ENCODE data around the gene OSBPL8.

The OSBPL8 gene

DNA sequence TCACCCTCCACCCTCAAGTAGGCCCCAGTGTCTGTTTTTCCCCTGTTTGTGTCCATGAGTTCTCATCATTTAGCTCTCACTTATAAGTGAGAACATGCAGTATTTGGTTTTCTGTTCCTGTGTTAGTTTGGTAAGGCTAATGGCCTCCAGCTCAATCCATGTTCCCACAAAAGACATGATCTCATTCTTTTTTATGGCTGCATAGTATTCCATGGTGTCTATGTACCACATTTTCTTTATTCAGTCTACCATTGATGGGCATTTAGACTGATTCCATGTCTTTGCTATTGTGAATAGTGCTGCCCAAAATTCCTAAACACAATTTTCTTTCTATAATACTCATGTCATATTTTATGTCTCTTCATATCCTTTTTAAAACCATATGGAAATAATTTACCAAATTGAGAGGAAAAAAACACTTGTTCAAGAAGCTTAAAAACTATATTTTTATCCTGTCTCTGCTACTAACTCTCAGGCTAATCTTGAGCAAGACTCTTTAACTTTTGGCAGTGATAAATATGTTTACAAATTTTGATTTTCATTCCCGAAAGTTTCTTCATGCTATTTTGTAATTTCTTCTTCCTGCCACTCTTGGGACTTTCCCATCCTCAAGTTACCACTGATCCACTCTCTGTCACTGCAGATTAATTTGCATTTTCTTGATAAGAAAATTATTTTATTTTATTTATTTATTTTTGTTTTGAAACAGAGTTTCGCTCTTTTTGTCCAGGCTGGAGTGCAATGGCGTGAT, 28.0 kb upstream of the OSBPL8 start:
- H3K4me3 ChIP-seq (ENCODE audit: low read length), result no peak overlapping the region
- TF ChIP-seq, protein P1, sequence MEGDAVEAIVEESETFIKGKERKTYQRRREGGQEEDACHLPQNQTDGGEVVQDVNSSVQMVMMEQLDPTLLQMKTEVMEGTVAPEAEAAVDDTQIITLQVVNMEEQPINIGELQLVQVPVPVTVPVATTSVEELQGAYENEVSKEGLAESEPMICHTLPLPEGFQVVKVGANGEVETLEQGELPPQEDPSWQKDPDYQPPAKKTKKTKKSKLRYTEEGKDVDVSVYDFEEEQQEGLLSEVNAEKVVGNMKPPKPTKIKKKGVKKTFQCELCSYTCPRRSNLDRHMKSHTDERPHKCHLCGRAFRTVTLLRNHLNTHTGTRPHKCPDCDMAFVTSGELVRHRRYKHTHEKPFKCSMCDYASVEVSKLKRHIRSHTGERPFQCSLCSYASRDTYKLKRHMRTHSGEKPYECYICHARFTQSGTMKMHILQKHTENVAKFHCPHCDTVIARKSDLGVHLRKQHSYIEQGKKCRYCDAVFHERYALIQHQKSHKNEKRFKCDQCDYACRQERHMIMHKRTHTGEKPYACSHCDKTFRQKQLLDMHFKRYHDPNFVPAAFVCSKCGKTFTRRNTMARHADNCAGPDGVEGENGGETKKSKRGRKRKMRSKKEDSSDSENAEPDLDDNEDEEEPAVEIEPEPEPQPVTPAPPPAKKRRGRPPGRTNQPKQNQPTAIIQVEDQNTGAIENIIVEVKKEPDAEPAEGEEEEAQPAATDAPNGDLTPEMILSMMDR (conservative IDR thresholded peaks at IDR 0.05; ENCODE audit: low read depth, low read length), result no peak
- no peak for DNase-seq (ENCODE audit: low read depth)

DNA sequence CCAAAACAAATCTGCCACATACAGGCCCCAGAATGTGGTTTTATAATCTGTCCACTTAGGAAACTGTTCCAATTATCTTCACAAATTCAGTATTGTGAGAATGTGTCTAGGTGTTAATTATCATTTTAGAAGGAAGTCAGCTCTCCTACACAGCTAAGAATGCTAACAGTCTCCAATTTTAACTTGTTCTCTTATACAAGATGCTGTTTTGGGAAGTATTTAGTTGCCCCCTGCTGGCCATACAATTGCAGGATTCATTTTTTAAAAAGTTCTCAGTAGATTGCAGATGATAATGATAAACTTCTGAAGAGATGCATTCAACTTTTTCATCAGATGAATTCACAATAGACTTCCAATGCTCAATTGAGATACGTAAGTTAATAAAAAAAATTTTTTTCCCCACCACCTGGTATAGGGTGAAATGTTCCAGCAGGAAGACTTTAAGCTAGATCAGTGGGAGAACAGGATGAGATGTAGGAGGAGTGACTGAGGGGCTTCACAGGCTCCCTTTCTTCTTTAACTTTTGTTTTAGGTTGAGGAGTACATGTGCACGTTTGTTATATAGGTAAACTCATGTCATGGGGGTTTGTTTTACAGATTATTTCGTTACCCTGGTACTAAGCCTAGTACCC, 27.3 kb upstream of the OSBPL8 start:
- H3K4me3 ChIP-seq (ENCODE audit: low read length), result no peak overlapping the region
- DNase-seq (ENCODE audit: low read depth), result no peak
- TF ChIP-seq, protein P1 (conservative IDR thresholded peaks at IDR 0.05; ENCODE audit: low read depth, low read length), result peak; percentile 65

DNA sequence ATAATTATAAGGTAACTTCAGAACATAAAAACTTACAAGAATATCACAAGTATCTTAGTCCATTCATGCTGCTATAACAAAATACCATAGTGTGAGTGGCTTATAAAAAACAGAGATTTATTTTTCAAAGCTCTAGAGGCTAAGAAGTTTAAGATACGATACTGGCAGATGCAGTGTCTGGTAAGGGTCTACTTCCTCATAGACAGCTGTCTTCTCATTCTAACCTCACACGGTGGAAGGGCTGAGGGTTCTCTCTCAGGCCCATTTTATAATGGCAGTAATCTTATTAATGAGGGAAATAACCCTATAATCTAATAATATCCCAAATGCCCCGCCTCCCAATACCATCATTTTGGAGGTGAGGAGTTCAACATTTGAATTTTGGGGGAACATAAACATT, 23.7 kb upstream of the OSBPL8 start:
- no peak for DNase-seq (ENCODE audit: low read depth)
- H3K4me3 ChIP-seq (ENCODE audit: low read length), result no peak overlapping the region
- TF ChIP-seq, protein P1 (conservative IDR thresholded peaks at IDR 0.05; ENCODE audit: low read depth, low read length), result no peak

DNA sequence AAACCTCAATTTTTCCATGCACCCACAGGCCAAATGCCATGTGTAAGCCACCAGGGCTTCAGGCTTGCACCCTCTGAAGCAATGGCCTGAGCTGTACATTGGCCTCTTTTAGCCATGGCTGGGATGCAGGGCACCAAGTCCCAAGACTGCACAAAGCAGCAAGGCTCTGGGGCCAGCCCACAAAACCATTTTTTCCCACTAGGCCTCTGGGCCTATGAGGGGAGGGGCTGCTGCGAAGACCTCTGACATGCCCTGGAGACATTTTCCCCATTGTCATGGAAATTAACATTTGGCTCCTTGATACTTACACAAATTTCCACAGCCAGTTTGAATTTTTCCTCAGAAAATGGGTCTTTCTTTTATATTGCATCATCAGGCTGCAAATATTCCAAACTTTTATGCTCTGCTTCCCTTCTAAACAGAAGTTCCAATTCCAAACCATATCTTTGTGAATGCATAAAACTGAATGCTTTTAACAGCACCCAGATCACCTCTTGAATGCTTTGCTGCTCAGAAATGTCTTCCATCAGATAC, 14.3 kb upstream of the OSBPL8 start:
- DNase-seq (ENCODE audit: low read depth), result no peak
- H3K4me3 ChIP-seq (ENCODE audit: low read length), result no peak overlapping the region
- TF ChIP-seq, protein P1 (conservative IDR thresholded peaks at IDR 0.05; ENCODE audit: low read depth, low read length), result no peak

DNA sequence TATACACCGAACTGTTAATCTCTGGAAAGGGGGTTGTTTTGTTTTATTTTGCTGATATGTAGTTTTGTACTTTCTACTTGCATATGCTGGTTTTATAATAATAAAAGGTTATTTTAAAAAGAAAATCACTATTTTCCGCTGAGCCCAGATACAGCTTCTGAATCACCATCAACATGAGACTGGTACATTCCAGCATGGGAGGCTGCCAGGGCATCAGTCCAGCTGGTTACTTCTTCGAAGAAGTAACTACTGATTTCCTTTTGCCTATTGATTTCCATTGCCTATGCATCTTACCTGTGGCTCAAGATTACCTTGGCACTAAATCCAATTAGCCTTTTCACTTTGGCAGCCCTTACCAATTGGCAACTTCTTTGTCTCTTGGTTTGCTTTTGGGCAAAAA, 11.7 kb upstream of the OSBPL8 start:
- no peak for DNase-seq (ENCODE audit: low read depth)
- H3K4me3 ChIP-seq (ENCODE audit: low read length), result no peak overlapping the region
- TF ChIP-seq, protein P1 (conservative IDR thresholded peaks at IDR 0.05; ENCODE audit: low read depth, low read length), result no peak

DNA sequence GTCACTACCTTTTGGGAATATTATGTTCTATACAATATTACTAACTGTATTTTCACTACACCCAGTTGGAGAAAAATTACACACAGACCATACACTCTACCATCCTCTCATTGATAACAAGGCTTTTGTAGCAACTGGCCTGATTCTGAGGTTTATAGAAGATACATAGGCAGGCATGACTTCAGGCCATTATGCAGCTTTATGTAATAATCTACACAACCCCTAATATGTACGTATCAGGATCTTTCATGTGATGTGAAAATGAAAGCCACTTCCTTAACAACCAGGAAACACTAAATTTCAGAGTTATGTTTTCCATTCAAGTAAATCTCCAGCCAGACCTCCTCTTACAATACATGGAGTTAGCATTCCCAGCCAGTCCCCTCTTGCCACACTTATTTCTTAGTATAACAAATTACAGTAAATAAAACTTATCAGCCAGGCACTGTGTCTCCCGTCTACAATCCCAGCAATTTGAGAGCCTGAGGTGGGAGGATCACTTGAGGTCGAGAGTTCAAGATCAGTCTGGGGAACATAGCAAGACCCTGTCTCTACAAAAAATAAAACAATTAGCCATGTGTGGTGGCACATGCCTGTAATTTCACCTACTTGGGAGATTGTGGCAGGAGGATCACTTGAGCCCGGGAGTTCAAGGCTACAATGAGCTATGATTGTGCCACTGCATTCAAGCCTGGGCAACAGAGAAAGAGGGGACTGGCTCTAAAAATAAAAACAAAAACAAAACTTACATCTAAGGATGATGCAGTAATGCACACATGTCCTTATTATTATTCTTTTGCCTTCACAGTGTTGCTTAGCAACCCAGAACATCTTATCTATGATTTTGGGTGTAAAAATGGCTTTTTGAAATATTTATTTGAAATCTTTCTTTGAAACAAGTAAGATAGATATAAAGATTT, 10.4 kb upstream of the OSBPL8 start:
- DNase-seq (ENCODE audit: low read depth), result no peak
- H3K4me3 ChIP-seq (ENCODE audit: low read length), result no peak overlapping the region
- TF ChIP-seq, protein P1 (conservative IDR thresholded peaks at IDR 0.05; ENCODE audit: low read depth, low read length), result no peak

Data from retinal pigment epithelial cell (primary cell).